MM.1S (cell line): ENCODE results near the gene LAMC1.
"Not testable (repeated sequence)": the region's sequence is repeated elsewhere in the genome, so short reads cannot be mapped to it uniquely, and the experiment has no call there.

Experiments
- DNase-seq: peaks from one replicate; pipeline ENCODE4 v3.0.0-alpha.2; 2015
- H2AFZ ChIP-seq: fragments of 300-600 bp; sonication (generic); 2 replicates; pipeline ENCODE4 v1.6.0; 2016; ENCODE audit warnings: antibody characterized with exemption, low read length
- H3F3A ChIP-seq: fragments of 300-600 bp; sonication (generic); 2 replicates; pipeline ENCODE4 v1.6.1; 2016; ENCODE audit warnings: mild to moderate bottlenecking, antibody characterized with exemption, low read length, moderate library complexity, mixed read lengths; ENCODE audit not compliant: insufficient read depth
- H3K27ac ChIP-seq: fragments of 300-600 bp; sonication (generic); 2 replicates; pipeline ENCODE4 v1.5.1; 2016; ENCODE audit warnings: mild to moderate bottlenecking, low read length
- H3K27me3 ChIP-seq: fragments of 300-600 bp; sonication (generic); replicated peaks from 2 replicates; pipeline ENCODE4 v1.6.0; 2016; ENCODE audit warnings: low read length; ENCODE audit not compliant: insufficient read depth
- H3K36me3 ChIP-seq: fragments of 300-600 bp; sonication (generic); replicated peaks from 2 replicates; pipeline ENCODE4 v1.6.1; 2016; ENCODE audit warnings: mild to moderate bottlenecking, low read length, mixed read lengths; ENCODE audit not compliant: insufficient read depth
- H3K4me1 ChIP-seq: fragments of 300-600 bp; sonication (generic); 2 replicates; pipeline ENCODE4 v1.6.1; 2016; ENCODE audit warnings: low read length, mixed read lengths
- H3K4me2 ChIP-seq: fragments of 300-600 bp; sonication (generic); 2 replicates; pipeline ENCODE4 v1.6.0; 2016; ENCODE audit warnings: low read depth, low read length
- H3K4me3 ChIP-seq: fragments of 300-600 bp; sonication (generic); 2 replicates; pipeline ENCODE4 v1.5.1; 2016; ENCODE audit warnings: low read length, mixed read lengths
- H3K79me2 ChIP-seq: fragments of 300-600 bp; sonication (generic); 2 replicates; pipeline ENCODE4 v1.6.1; 2016; ENCODE audit warnings: mixed run types, low read length, mixed read lengths
- H3K9ac ChIP-seq: fragments of 300-600 bp; sonication (generic); 2 replicates; pipeline ENCODE4 v1.6.1; 2016; ENCODE audit warnings: low read length, mixed read lengths
- H3K9me2 ChIP-seq: fragments of 300-600 bp; sonication (generic); replicated peaks from 2 replicates; pipeline ENCODE4 v1.6.1; 2016; ENCODE audit warnings: mild to moderate bottlenecking, low read length, mixed read lengths; ENCODE audit not compliant: insufficient read depth
- H3K9me3 ChIP-seq: fragments of 300-600 bp; sonication (generic); replicated peaks from 2 replicates; pipeline ENCODE4 v1.6.1; 2016; ENCODE audit warnings: mild to moderate bottlenecking, low read length, mixed read lengths; ENCODE audit not compliant: insufficient read depth
- H4K20me1 ChIP-seq: fragments of 300-600 bp; sonication (generic); 2 replicates; pipeline ENCODE4 v1.6.1; 2016; ENCODE audit warnings: mild to moderate bottlenecking, low read length, moderate library complexity, mixed read lengths; ENCODE audit not compliant: insufficient read depth
- CTCF ChIP-seq: fragments of 300-600 bp; sonication (generic); IDR thresholded peaks from 2 replicates; pipeline ENCODE4 v1.5.1; 2016; ENCODE audit warnings: antibody characterized with exemption, low read length, mixed read lengths
- EZH2 ChIP-seq: fragments of 300-600 bp; sonication (generic); optimal IDR thresholded peaks from 2 replicates; pipeline ENCODE3; 2017; ENCODE audit warnings: low read depth, mild to moderate bottlenecking, antibody characterized with exemption, low read length, mixed read lengths
- EZH2phosphoT487 ChIP-seq: fragments of 300-600 bp; sonication (generic); IDR thresholded peaks from 2 replicates; pipeline ENCODE4 v1.6.1; 2018; ENCODE audit warnings: antibody characterized with exemption, low read length

LAMC1 gene

GRCh38 chr1:183149273-183149672 is 126.1 kb downstream of the LAMC1 start:
- no peak for DNase-seq
- TF ChIP-seq EZH2 (no peak), EZH2phosphoT487 (no peak), CTCF (no peak)
- Histone ChIP-seq H3K27ac (no peak overlapping the region), H2AFZ (no peak overlapping the region), H3K9me2 (no peaks in the 10 kb centered on the region), H3K4me2 (no peak overlapping the region), H3K27me3 (no peaks in the 10 kb centered on the region), H3K9ac (no peak overlapping the region), H3K4me1 (no peaks in the 10 kb centered on the region), H3K79me2 (no peaks in the 10 kb centered on the region), H3K4me3 (no peak overlapping the region), H3K9me3 (0 out of 2 replicates have a peak, but pooled peaks cover 3% of the 10 kb centered on the region), H4K20me1 (no peaks in the 10 kb centered on the region), H3K36me3 (no peaks in the 10 kb centered on the region), H3F3A (no peaks in the 10 kb centered on the region)

- not testable (repeated sequence) for H3K4me1 ChIP-seq, H3K4me3 ChIP-seq, H3K9me3 ChIP-seq, H4K20me1 ChIP-seq, H3K79me2 ChIP-seq, H3K9ac ChIP-seq, H3K27me3 ChIP-seq, DNase-seq, H3F3A ChIP-seq, H3K9me2 ChIP-seq, H3K36me3 ChIP-seq, H2AFZ ChIP-seq, H3K27ac ChIP-seq, H3K4me2 ChIP-seq
These were observed 126.8 kb downstream of the LAMC1 start for GRCh38 chr1:183150032-183150431.

DNA sequence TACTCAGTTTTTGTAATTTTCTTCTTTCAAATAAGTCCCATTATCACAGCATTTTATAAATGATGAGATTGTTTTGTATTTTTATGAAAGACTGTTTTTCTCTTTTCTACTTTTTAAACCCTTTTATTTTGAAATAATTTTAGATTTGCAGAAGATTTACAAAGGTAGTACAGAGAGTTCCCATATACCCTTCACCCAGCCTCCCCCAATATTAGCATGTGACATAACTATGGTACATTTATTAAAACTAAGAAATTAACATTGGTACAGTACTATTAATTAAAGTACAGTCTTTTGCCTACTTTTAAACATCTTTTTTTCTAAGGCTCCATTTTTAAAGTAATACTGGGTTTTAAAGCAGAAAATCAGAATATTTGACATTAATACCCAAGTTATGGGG is 127.2 kb downstream of the LAMC1 start:
- no peak overlapping the region for H3K4me3 ChIP-seq
- 0 out of 2 replicates have a peak, but pooled peaks cover 3% of the 10 kb centered on the region for H3K9me3 ChIP-seq
- no peaks in the 10 kb centered on the region for H3K4me1 ChIP-seq
- H2AFZ ChIP-seq, result no peak overlapping the region
- H3K36me3 ChIP-seq, result no peaks in the 10 kb centered on the region
- no peaks in the 10 kb centered on the region for H3K27me3 ChIP-seq
- no peaks in the 10 kb centered on the region for H3K9me2 ChIP-seq
- H4K20me1 ChIP-seq, result no peaks in the 10 kb centered on the region
- DNase-seq, result no peak
- no peaks in the 10 kb centered on the region for H3F3A ChIP-seq
- no peaks in the 10 kb centered on the region for H3K79me2 ChIP-seq
- no peak overlapping the region for H3K27ac ChIP-seq
- no peak overlapping the region for H3K4me2 ChIP-seq
- no peak overlapping the region for H3K9ac ChIP-seq
- TF ChIP-seq EZH2 (no peak), EZH2phosphoT487 (no peak), CTCF (no peak)

GRCh38 chr1:183152180-183152579 is 129.0 kb downstream of the LAMC1 start:
- no peaks in the 10 kb centered on the region for H4K20me1 ChIP-seq
- 0 out of 2 replicates have a peak, but pooled peaks cover 3% of the 10 kb centered on the region for H3K9me3 ChIP-seq
- no peaks in the 10 kb centered on the region for H3K36me3 ChIP-seq
- no peaks in the 10 kb centered on the region for H3F3A ChIP-seq
- no peak overlapping the region for H3K4me3 ChIP-seq
- DNase-seq, result no peak
- TF ChIP-seq EZH2phosphoT487 (no peak), EZH2 (no peak), CTCF (no peak)
- no peaks in the 10 kb centered on the region for H3K79me2 ChIP-seq
- no peak overlapping the region for H3K9ac ChIP-seq
- H3K9me2 ChIP-seq, result no peaks in the 10 kb centered on the region
- H2AFZ ChIP-seq, result no peak overlapping the region
- H3K4me1 ChIP-seq, result no peaks in the 10 kb centered on the region
- H3K4me2 ChIP-seq, result no peak overlapping the region
- H3K27ac ChIP-seq, result no peak overlapping the region
- H3K27me3 ChIP-seq, result no peaks in the 10 kb centered on the region
